Measurements from ENCODE around the gene PRPS2. TPM values are rescaled to one million over a fixed set of nuclear protein-coding genes. Genes with fewer than 3 reads are reported as not detected.
A peak's percentile ranks its signal among the peaks of the same experiment; 100 is the strongest.

Gene PRPS2
- total and polyA plus RNA-seq, 2 of the 13 experiments (the other 11 are each of a cell fraction or from before 2014, with no cell fraction given), result 10.6 to 24.4 TPM

DNA sequence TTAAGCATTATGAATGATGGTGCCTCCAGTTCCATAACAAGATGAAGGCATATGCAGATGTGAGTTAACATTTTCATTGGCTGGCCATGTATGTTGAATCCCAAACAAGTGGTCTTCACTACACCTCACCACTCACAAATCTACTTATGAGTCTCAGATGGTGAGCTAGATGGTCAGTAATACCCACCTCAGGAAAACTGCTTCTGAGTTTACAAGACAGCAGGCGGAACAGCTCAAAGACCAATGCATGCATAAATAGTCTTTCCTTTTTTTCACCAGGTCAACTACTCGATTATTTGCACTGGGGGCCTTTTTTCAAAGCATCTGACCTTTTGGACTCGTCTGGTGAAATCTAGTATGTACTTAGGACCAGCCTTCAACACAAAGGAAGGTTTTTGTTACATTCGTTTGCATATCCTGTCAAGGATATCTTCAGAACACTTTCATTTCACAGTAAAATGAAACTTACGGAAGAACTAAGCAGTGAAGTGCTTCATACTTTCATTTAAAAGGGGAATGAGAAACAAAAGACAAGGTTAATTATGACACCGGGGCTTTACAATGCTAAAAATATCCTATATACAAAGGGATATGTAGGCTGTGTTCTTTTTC, 52.6 kb downstream of the PRPS2 start (continued):
- TF ChIP-seq, protein P1, sequence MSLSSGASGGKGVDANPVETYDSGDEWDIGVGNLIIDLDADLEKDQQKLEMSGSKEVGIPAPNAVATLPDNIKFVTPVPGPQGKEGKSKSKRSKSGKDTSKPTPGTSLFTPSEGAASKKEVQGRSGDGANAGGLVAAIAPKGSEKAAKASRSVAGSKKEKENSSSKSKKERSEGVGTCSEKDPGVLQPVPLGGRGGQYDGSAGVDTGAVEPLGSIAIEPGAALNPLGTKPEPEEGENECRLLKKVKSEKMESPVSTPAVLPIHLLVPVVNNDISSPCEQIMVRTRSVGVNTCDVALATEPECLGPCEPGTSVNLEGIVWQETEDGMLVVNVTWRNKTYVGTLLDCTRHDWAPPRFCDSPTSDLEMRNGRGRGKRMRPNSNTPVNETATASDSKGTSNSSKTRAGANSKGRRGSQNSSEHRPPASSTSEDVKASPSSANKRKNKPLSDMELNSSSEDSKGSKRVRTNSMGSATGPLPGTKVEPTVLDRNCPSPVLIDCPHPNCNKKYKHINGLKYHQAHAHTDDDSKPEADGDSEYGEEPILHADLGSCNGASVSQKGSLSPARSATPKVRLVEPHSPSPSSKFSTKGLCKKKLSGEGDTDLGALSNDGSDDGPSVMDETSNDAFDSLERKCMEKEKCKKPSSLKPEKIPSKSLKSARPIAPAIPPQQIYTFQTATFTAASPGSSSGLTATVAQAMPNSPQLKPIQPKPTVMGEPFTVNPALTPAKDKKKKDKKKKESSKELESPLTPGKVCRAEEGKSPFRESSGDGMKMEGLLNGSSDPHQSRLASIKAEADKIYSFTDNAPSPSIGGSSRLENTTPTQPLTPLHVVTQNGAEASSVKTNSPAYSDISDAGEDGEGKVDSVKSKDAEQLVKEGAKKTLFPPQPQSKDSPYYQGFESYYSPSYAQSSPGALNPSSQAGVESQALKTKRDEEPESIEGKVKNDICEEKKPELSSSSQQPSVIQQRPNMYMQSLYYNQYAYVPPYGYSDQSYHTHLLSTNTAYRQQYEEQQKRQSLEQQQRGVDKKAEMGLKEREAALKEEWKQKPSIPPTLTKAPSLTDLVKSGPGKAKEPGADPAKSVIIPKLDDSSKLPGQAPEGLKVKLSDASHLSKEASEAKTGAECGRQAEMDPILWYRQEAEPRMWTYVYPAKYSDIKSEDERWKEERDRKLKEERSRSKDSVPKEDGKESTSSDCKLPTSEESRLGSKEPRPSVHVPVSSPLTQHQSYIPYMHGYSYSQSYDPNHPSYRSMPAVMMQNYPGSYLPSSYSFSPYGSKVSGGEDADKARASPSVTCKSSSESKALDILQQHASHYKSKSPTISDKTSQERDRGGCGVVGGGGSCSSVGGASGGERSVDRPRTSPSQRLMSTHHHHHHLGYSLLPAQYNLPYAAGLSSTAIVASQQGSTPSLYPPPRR (CRISPR knock-in tag; IDR thresholded peaks at IDR 0.05; ENCODE audit: borderline replicate concordance), result peak; percentile 55; the same call in 1 of the 2 replicates
- TF ChIP-seq JARID2 (CRISPR knock-in tag; IDR thresholded peaks at IDR 0.05; ENCODE audit: insufficient replicate concordance) (no peak), HOXA3 (CRISPR knock-in tag; IDR thresholded peaks at IDR 0.05) (peak; percentile 33; the same call in 1 of the 2 replicates), ERF (CRISPR knock-in tag; IDR thresholded peaks at IDR 0.05) (0 out of 2 replicates have a peak, but pooled peaks have one; percentile 25), POLR2AphosphoS5 (IDR thresholded peaks at IDR 0.05; ENCODE audit: low read depth, low read length) (peak; percentile 36; the same call in 1 of the 2 replicates), NFIC (IDR thresholded peaks at IDR 0.05; ENCODE audit: low read length) (peak; percentile 86; the same call in 1 of the 2 replicates), CEBPB (IDR thresholded peaks at IDR 0.05; ENCODE audit: borderline replicate concordance, low read depth, low read length) (0 out of 2 replicates have a peak, but pooled peaks have one; percentile 8), RBFOX2 (IDR thresholded peaks at IDR 0.05; ENCODE audit: low read depth, low read length) (peak; percentile 19; the same call in 1 of the 2 replicates), GZF1 (CRISPR knock-in tag; IDR thresholded peaks at IDR 0.05) (no peak), DMAP1 (CRISPR knock-in tag; IDR thresholded peaks at IDR 0.05) (peak; percentile 41; the same call in 1 of the 2 replicates), HNRNPL (IDR thresholded peaks at IDR 0.05; ENCODE audit: low read depth, low read length) (no peak), ZNF335 (CRISPR knock-in tag; IDR thresholded peaks at IDR 0.05) (no peak), FOXJ3 (CRISPR knock-in tag; IDR thresholded peaks at IDR 0.05; ENCODE audit: borderline replicate concordance) (peak; percentile 86; the same call in 1 of the 2 replicates), TCF7L2 (IDR thresholded peaks at IDR 0.05; ENCODE audit: low read depth, low read length) (peak; percentile 32; the same call in 1 of the 2 replicates)
- TF ChIP-seq, protein P2, sequence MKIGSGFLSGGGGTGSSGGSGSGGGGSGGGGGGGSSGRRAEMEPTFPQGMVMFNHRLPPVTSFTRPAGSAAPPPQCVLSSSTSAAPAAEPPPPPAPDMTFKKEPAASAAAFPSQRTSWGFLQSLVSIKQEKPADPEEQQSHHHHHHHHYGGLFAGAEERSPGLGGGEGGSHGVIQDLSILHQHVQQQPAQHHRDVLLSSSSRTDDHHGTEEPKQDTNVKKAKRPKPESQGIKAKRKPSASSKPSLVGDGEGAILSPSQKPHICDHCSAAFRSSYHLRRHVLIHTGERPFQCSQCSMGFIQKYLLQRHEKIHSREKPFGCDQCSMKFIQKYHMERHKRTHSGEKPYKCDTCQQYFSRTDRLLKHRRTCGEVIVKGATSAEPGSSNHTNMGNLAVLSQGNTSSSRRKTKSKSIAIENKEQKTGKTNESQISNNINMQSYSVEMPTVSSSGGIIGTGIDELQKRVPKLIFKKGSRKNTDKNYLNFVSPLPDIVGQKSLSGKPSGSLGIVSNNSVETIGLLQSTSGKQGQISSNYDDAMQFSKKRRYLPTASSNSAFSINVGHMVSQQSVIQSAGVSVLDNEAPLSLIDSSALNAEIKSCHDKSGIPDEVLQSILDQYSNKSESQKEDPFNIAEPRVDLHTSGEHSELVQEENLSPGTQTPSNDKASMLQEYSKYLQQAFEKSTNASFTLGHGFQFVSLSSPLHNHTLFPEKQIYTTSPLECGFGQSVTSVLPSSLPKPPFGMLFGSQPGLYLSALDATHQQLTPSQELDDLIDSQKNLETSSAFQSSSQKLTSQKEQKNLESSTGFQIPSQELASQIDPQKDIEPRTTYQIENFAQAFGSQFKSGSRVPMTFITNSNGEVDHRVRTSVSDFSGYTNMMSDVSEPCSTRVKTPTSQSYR (CRISPR knock-in tag; IDR thresholded peaks at IDR 0.05; ENCODE audit: borderline replicate concordance), result 0 out of 2 replicates have a peak, but pooled peaks have one; percentile 49
- TF ChIP-seq, protein P3, sequence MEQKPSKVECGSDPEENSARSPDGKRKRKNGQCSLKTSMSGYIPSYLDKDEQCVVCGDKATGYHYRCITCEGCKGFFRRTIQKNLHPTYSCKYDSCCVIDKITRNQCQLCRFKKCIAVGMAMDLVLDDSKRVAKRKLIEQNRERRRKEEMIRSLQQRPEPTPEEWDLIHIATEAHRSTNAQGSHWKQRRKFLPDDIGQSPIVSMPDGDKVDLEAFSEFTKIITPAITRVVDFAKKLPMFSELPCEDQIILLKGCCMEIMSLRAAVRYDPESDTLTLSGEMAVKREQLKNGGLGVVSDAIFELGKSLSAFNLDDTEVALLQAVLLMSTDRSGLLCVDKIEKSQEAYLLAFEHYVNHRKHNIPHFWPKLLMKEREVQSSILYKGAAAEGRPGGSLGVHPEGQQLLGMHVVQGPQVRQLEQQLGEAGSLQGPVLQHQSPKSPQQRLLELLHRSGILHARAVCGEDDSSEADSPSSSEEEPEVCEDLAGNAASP (CRISPR knock-in tag; IDR thresholded peaks at IDR 0.05; ENCODE audit: borderline replicate concordance), result peak; percentile 62
- TF ChIP-seq, protein P4, sequence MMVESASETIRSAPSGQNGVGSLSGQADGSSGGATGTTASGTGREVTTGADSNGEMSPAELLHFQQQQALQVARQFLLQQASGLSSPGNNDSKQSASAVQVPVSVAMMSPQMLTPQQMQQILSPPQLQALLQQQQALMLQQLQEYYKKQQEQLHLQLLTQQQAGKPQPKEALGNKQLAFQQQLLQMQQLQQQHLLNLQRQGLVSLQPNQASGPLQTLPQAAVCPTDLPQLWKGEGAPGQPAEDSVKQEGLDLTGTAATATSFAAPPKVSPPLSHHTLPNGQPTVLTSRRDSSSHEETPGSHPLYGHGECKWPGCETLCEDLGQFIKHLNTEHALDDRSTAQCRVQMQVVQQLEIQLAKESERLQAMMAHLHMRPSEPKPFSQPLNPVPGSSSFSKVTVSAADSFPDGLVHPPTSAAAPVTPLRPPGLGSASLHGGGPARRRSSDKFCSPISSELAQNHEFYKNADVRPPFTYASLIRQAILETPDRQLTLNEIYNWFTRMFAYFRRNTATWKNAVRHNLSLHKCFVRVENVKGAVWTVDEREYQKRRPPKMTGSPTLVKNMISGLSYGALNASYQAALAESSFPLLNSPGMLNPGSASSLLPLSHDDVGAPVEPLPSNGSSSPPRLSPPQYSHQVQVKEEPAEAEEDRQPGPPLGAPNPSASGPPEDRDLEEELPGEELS (CRISPR knock-in tag; IDR thresholded peaks at IDR 0.05), result peak; percentile 76; the same call in 1 of the 2 replicates

Measured in HepG2 (cell line).